AG09309 (cell line): ENCODE results near the gene ADPGK.

Source experiments
- DNase-seq: peaks from one replicate; pipeline ENCODE4 v3.0.0-alpha.2; 2010; ENCODE audit warnings: low read depth
- H3K4me3 ChIP-seq: 2 replicates; pipeline ENCODE4 v1.5.1; 2011; ENCODE audit warnings: mild to moderate bottlenecking, low read depth, low read length, moderate library complexity; ENCODE audit not compliant: control insufficient read depth
- TF ChIP-seq, protein P1 (sequence below): IDR thresholded peaks from 2 replicates; pipeline ENCODE4 v1.5.1; 2011; ENCODE audit warnings: mild to moderate bottlenecking, low read depth, low read length, inconsistent platforms; ENCODE audit not compliant: insufficient read depth, control insufficient read depth; ENCODE audit errors: missing control alignments

ADPGK gene

DNA sequence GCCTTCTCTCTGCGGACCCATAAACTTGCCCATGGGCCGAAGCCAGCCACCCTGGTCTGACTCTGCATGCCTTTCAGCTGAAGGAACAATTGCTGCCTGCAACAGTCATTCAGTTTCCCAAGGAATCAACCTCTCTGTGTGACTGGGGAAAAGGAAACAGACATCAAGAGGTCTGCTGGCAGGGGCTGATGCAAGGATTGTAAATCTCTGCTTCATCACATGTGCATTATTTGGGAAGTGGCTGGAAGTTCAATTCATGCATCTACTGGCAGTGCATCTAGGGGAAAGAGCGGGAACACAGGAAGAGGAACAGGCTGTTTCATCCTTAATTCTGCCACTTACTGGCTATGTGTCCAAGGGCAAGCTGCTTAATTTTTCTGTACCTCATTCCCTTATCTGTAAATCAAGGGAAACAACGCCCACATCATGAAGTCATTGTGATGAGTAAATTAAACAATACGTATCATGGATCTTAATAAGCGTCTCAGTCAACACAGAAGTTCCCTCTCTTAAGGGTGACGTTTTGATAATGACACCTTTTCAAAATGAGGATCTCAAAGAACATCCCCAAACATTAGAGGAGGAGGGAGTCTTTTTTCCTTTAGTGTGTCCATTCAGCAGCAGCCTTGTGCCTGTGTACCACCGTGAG is 17.4 kb upstream of the ADPGK start:
- TF ChIP-seq, protein P1, sequence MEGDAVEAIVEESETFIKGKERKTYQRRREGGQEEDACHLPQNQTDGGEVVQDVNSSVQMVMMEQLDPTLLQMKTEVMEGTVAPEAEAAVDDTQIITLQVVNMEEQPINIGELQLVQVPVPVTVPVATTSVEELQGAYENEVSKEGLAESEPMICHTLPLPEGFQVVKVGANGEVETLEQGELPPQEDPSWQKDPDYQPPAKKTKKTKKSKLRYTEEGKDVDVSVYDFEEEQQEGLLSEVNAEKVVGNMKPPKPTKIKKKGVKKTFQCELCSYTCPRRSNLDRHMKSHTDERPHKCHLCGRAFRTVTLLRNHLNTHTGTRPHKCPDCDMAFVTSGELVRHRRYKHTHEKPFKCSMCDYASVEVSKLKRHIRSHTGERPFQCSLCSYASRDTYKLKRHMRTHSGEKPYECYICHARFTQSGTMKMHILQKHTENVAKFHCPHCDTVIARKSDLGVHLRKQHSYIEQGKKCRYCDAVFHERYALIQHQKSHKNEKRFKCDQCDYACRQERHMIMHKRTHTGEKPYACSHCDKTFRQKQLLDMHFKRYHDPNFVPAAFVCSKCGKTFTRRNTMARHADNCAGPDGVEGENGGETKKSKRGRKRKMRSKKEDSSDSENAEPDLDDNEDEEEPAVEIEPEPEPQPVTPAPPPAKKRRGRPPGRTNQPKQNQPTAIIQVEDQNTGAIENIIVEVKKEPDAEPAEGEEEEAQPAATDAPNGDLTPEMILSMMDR: no peak
- no peak for DNase-seq
- no peak overlapping the region for H3K4me3 ChIP-seq

DNA sequence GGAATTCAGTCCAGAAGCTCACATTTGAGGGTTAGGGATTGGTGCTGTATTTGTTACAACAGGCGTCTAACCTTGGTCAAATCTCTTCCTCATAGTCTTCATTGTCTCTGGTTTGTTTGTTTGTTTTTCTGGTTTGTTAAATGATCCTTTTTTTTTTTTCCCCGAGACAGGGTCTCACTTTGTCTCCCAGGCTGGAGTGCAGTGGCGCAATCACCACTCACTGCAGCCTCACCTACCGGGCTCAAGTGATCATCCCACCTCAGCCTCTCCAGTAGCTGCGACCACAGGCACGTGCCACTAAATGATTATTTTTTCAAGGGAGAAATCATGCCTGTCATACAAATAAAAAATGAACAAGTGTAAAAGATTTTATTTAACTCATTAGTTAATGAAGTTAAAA is 14.3 kb upstream of the ADPGK start:
- no peak for DNase-seq
- no peak overlapping the region for H3K4me3 ChIP-seq
- TF ChIP-seq, protein P1: no peak

DNA sequence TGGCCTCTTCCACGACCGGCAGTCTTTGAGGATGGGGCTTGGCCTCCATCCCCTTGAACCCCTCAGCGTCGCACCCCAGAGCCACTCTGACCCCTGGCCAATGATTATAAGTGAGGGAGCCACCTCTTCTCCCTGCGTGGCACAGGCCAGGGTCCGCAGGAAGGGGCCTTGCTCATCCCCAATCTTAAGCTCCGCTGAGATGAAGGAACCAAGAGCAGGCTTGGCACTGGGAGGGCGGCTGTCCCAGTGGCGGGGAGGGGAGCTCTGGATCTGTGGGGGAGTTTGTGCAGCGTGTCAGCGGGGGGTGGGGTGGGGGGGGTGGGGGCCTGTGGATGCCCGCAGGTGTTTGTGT is 13.8 kb upstream of the ADPGK start:
- TF ChIP-seq, protein P1: no peak
- no peak for DNase-seq
- H3K4me3 ChIP-seq: peak overlapping the region; percentile 55

DNA sequence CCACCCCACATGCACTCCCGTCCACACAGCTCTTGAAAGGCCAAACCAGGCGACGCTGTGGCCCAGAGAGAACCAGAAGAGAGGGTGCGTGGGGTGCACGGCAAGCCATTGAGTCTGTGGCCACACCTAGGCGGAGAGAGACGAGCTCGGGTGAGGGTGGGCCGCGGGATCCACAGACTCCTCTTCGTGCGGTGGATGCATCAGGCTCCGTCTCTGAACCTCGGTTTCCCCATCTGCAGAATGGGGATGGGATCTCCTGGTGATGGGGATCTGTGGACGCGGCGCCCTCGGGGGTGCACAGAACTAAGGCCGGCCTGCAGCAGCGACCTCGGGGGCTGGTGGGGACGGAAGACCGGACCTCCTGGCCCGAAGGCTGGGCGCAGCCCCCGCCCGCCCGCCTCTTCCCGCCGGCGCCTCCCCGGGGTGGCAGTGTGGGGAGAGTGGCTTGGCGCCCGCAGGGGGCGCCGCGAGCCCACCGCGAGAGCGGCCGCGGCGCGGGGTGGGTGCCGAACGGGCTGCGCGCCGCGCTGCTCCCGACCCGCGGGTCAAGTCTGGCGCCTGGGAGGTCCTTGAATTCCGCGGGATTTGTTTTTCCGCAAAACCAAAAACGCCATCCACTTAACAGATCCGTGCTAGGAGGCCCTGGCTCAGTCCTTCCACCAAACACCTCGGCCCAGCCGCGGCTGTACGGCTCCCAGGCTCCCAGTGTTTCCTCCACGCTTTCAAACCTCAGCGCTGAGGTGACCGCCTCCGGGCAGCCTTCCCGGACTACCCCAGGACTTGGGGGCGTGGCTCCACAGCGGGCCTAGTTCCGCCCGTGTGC is 13.2 kb upstream of the ADPGK start:
- TF ChIP-seq, protein P1: peak; percentile 32
- peak overlapping the region; percentile 55 for H3K4me3 ChIP-seq
- DNase-seq: no peak

DNA sequence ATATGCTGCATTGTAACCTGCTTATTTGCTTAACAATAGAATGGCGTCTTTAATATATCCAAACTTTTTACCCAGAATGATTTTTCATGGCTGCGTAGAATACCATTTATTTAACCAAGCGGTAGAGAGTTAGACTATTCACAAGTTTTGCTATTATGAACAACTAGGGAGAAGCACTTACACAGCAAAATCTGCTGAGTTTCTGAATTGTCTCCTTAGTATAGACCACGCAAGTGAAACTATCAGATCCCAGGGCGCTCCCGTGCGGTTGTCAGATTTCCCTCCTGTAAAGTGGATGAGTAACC is 12.6 kb upstream of the ADPGK start:
- TF ChIP-seq, protein P1: no peak
- H3K4me3 ChIP-seq: peak overlapping the region; percentile 36
- no peak for DNase-seq

DNA sequence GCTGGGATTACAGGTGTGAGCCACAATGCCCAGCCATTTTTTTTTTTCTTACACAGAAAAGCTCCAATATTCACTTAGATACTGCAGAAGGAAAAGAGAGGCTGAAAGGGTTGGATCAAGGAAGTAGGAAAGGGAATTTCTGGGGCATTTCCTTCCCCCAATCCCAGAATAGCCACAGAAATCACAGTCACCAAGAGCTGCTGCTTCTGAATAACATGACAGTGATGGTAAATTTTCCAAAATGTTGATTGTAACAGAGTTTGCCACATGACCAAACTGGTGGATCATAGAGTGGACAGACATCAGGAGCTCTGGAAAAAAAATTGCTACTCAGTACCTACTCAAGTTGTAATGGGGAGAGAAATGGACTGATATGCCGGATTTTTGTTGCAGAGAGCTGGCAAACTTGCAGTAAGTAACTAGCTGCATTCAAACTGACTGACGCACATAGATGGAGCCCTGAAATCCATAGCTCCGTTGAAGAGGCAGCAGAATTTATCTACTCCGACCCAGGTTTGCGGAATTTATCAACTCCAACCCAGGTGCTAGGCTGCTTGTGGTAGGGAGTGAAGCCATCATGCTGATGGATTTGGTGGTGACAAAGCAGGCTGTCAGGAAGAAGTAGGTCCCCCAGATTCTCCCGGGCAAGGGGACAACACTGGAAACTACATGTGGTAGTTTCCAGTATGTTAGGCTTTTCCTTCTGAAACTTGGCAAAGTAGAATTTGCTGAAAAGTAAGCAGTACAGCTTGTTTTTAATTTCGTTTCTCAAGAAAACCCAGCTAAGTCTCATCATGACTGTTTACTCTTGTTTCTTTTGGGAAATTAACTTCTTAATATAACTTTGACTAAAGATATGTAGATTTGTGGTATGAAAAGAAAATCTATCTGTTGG is 10.5 kb upstream of the ADPGK start:
- no peak for DNase-seq
- no peak overlapping the region for H3K4me3 ChIP-seq
- TF ChIP-seq, protein P1: no peak
